PC-9 (cell line): ENCODE data around the gene NEUROG2. TPM values are rescaled to one million over a fixed set of nuclear protein-coding genes. Genes with fewer than 3 reads are reported as not detected.

Experiments
- BruUV-seq: library from RNA; stranded (reverse); fragments of 400-500 nt; replicated peaks from 2 replicates; lab custom pipeline; 2021; lab: Mats Ljungman, UMichigan
- CTCF ChIA-PET: fragments of 300-600 bp; sonication (Branson Sonifier 250); formaldehyde crosslinking; loops from one replicate; lab custom pipeline; 2022; ENCODE audit warnings: antibody characterized with exemption; lab: Charles Lee
- POLR2A ChIA-PET: fragments of 300-600 bp; sonication (Branson Sonifier 250); formaldehyde crosslinking; loops from one replicate; lab custom pipeline; 2022; ENCODE audit warnings: antibody characterized with exemption; ENCODE audit not compliant: unreplicated experiment; lab: Charles Lee
- DNase-seq, 2 experiments: peaks; one replicate each; pipeline versions ENCODE4 v3.0.0 to v3.0.0-alpha.2; 2015 to 2022; ENCODE audit warnings: mixed read lengths in 1 of 2
- H2AFZ ChIP-seq: fragments of 200-600 bp; sonication (generic); 2 replicates; pipeline ENCODE4 v1.8.1; 2017; ENCODE audit warnings: antibody characterized with exemption
- H3F3A ChIP-seq: fragments of 200-600 bp; sonication (generic); 2 replicates; pipeline ENCODE4 v1.8.1; 2017; ENCODE audit warnings: antibody characterized with exemption, mild to moderate bottlenecking, low read depth; ENCODE audit not compliant: insufficient read depth
- H3K27ac ChIP-seq: fragments of 200-600 bp; sonication (generic); 2 replicates; pipeline ENCODE4 v1.6.1; 2016; ENCODE audit warnings: mixed run types
- H3K27me3 ChIP-seq: fragments of 200-600 bp; sonication (generic); 2 replicates; pipeline ENCODE4 v1.6.1; 2016; ENCODE audit warnings: low read depth, mixed run types; ENCODE audit not compliant: insufficient read depth
- H3K36me3 ChIP-seq: fragments of 200-600 bp; sonication (generic); 2 replicates; pipeline ENCODE4 v1.6.1; 2016; ENCODE audit warnings: low read depth, mixed run types
- H3K4me1 ChIP-seq: fragments of 200-600 bp; sonication (generic); replicated peaks from 2 replicates; pipeline ENCODE4 v1.6.1; 2016; ENCODE audit warnings: mixed run types; ENCODE audit not compliant: insufficient read depth
- H3K4me2 ChIP-seq: fragments of 200-600 bp; sonication (generic); 2 replicates; pipeline ENCODE4 v1.6.1; 2017; ENCODE audit warnings: mixed run types
- H3K4me3 ChIP-seq: fragments of 200-600 bp; sonication (generic); 2 replicates; pipeline ENCODE4 v1.6.1; 2016; ENCODE audit warnings: mixed run types
- H3K79me2 ChIP-seq: fragments of 200-600 bp; sonication (generic); 2 replicates; pipeline ENCODE4 v1.6.1; 2017; ENCODE audit warnings: low read depth, mixed run types
- H3K9me2 ChIP-seq: fragments of 200-600 bp; sonication (generic); 2 replicates; pipeline ENCODE4 v1.8.1; 2017; ENCODE audit warnings: mild to moderate bottlenecking; ENCODE audit not compliant: insufficient read depth
- H3K9me3 ChIP-seq: fragments of 200-600 bp; sonication (generic); 2 replicates; pipeline ENCODE4 v1.8.1; 2016; ENCODE audit warnings: low read depth; ENCODE audit not compliant: insufficient read depth
- H4K20me1 ChIP-seq: fragments of 200-600 bp; sonication (generic); 2 replicates; pipeline ENCODE4 v1.8.1; 2017; ENCODE audit not compliant: insufficient read depth
- CTCF ChIP-seq: fragments of 200-600 bp; sonication (generic); conservative IDR thresholded peaks from 2 replicates; pipeline ENCODE4 v1.6.1; 2017; ENCODE audit warnings: mixed run types, antibody characterized with exemption, mild to moderate bottlenecking, moderate library complexity
- EZH2 ChIP-seq: fragments of 200-600 bp; sonication (generic); IDR thresholded peaks from 2 replicates; pipeline ENCODE4 v1.8.0; 2017; ENCODE audit warnings: antibody characterized with exemption, low read depth
- intact Hi-C: fragments of 100-400 bp; cut with micrococcal nuclease; formaldehyde crosslinking; loops from one replicate; pipeline ENCODE4 v1.10.0; 2022; ENCODE audit not compliant: unreplicated experiment
- total RNA-seq: library from RNA; stranded (reverse); gene quantifications from 2 replicates; pipeline ENCODE4 v1.2.3, GENCODE V29; 2021

The NEUROG2 gene
- total RNA-seq, 1 experiment from 2014 or later: not detected

DNA sequence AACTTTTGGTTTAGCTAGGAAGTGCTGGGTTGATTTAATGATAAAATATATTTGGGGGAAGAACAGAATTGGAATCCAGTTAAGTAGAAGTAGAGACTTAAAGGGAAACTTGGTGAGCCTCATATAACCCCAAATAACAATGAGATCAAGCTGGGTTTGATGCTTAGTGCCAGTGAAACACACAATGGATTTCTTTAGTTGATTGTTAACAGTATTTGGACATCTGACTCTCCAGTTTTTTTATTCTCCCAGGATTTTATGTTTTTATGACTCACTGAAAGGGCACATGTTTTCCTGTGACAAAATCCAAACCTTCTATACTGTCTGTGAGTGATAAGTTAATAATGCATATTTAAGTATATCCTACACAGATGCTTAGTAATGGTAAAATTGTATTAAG lies 2.7 kb upstream of the NEUROG2 start:
- no peaks in the 10 kb centered on the region for H3K9me3 ChIP-seq

DNA sequence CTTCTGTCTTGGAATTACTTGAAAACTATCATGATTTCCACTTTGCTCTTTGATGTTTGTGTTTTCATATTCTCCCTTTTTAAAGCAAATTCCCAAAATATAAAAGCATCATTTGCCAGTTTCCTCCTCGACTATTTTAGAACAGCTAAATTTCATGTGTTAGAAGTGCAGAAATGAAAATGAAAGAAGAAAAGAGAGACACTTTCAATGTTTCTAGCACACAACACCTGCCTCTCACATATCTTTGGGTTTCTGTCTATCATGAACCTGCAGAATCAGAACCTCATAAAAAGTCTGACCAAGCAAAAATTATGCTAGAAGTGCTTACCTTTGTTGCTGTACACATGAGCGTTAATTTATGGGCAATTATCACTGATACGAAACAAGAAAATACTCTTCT lies 1.9 kb upstream of the NEUROG2 start:
- H3K27me3 ChIP-seq: peaks cover 48% of the 10 kb centered on the region; the same call in 1 of the 2 replicates
- no peaks in the 10 kb centered on the region for H3K79me2 ChIP-seq
- H3K9me3 ChIP-seq: no peaks in the 10 kb centered on the region
- ChIA-PET POLR2A (interaction anchor here (0.7 kb wide), 1 partner anchor 163 kb away, joined by 5 read pairs; no protein-coding TSS in a partner anchor), CTCF (no interaction called here)
- no peak overlapping the region for H3K4me2 ChIP-seq
- no peak overlapping the region for H3K4me3 ChIP-seq
- no peaks in the 10 kb centered on the region for H3K4me1 ChIP-seq
- H3K27ac ChIP-seq: no peak overlapping the region
- no peaks in the 10 kb centered on the region for H3K9me2 ChIP-seq
- H4K20me1 ChIP-seq: no peaks in the 10 kb centered on the region
- no peaks in the 10 kb centered on the region for H3K36me3 ChIP-seq
- no TSS peak for BruUV-seq
- H2AFZ ChIP-seq: no peak overlapping the region
- intact Hi-C loops: no loop called here
- TF ChIP-seq CTCF (no peak), EZH2 (no peak)
- H3F3A ChIP-seq: no peaks in the 10 kb centered on the region
- DNase-seq: no peak

More for the DNA sequence above, 2.7 kb upstream of the NEUROG2 start:
- POLR2A ChIA-PET: interaction anchor here (0.7 kb wide), 1 partner anchor 163 kb away, joined by 5 read pairs; no protein-coding TSS in a partner anchor
- Histone ChIP-seq H3K9me2 (no peaks in the 10 kb centered on the region), H4K20me1 (no peaks in the 10 kb centered on the region), H3K4me1 (0 out of 2 replicates have a peak, but pooled peaks cover 4% of the 10 kb centered on the region), H3K27me3 (peaks cover 41% of the 10 kb centered on the region; the same call in 1 of the 2 replicates), H3K4me2 (no peak overlapping the region), H2AFZ (no peak overlapping the region), H3K79me2 (no peaks in the 10 kb centered on the region), H3F3A (no peaks in the 10 kb centered on the region), H3K27ac (no peak overlapping the region), H3K36me3 (no peaks in the 10 kb centered on the region), H3K4me3 (no peak overlapping the region)
- TF ChIP-seq CTCF: no peak
- TF ChIP-seq EZH2: no peak
- intact Hi-C loops: no loop called here
- no TSS peak for BruUV-seq
- CTCF ChIA-PET: no interaction called here
- DNase-seq: no peak

- ChIA-PET POLR2A (no interaction called here), CTCF (no interaction called here)
- TF ChIP-seq EZH2 (no peak), CTCF (no peak)
- no peak for DNase-seq
- no peaks in the 10 kb centered on the region for H3K9me3 ChIP-seq
- H3K9me2 ChIP-seq: no peaks in the 10 kb centered on the region
- H3K27ac ChIP-seq: no peak overlapping the region
- BruUV-seq: no TSS peak
- H3K79me2 ChIP-seq: no peaks in the 10 kb centered on the region
- H4K20me1 ChIP-seq: no peaks in the 10 kb centered on the region
- H3K4me1 ChIP-seq: no peaks in the 10 kb centered on the region
- intact Hi-C loops: no loop called here
- H3K36me3 ChIP-seq: no peaks in the 10 kb centered on the region
- H3K27me3 ChIP-seq: peaks cover 48% of the 10 kb centered on the region; the same call in 1 of the 2 replicates
- no peaks in the 10 kb centered on the region for H3F3A ChIP-seq
- H3K4me2 ChIP-seq: no peak overlapping the region
- H3K4me3 ChIP-seq: no peak overlapping the region
- H2AFZ ChIP-seq: no peak overlapping the region
Observed at GRCh38 chr4:112517067-112517634, 1.2 kb upstream of the NEUROG2 start.
